GM12878 (cell line): ENCODE measurements around the gene GMIP. TPM values are rescaled to one million over a fixed set of nuclear protein-coding genes. Genes with fewer than 3 reads are reported as not detected.

Experiments used
- ATAC-seq: fragments of 200-7000 bp; cut with Tn5 transposase; 3 replicates; pipeline ENCODE4 v1.9.1; 2020; ENCODE audit warnings: mild to moderate bottlenecking, moderate library complexity
- BruUV-seq: library from RNA; stranded (reverse); fragments of 400-500 nt; replicated peaks from 2 replicates; lab custom pipeline; 2021; lab: Mats Ljungman, UMichigan
- CTCF ChIA-PET: fragments of 300-600 bp; sonication (Branson Sonifier 250); formaldehyde crosslinking; extraction: SDS; loops from one replicate; lab custom pipeline; 2021; ENCODE audit warnings: inconsistent platforms; lab: Yijun Ruan, JAX
- POLR2A ChIA-PET: fragments of 350-600 bp; formaldehyde crosslinking; extraction: SDS; loops from one replicate; lab custom pipeline; 2021; ENCODE audit warnings: inconsistent platforms; lab: Charles Lee
- RAD21 ChIA-PET: fragments of 300-600 bp; sonication (Branson Sonifier 250); formaldehyde crosslinking; loops from one replicate; lab custom pipeline; 2023; ENCODE audit warnings: antibody characterized with exemption; ENCODE audit not compliant: unreplicated experiment; lab: Charles Lee
- SMC1A ChIA-PET: fragments of 300-600 bp; sonication (Branson Sonifier 250); formaldehyde crosslinking; loops from one replicate; lab custom pipeline; 2023; ENCODE audit not compliant: unreplicated experiment, uncharacterized antibody; lab: Charles Lee
- DNase-seq: peaks from one replicate; pipeline ENCODE4 v3.0.0-alpha.2; 2011; ENCODE audit warnings: low read depth, low spot score
- FAIRE-seq: peaks from 3 replicates; lab custom pipeline; 2011; peaks lifted over from hg19 to GRCh38; lab: Jason Lieb, UNC
- H2AFZ ChIP-seq: 2 replicates; pipeline ENCODE4 v1.6.0; 2011; ENCODE audit warnings: low read depth, low read length, control low read depth; ENCODE audit not compliant: control insufficient read depth
- H3K27ac ChIP-seq: 2 replicates; pipeline ENCODE4 v1.5.1; 2011; ENCODE audit warnings: control low read depth; ENCODE audit not compliant: control insufficient read depth, insufficient read depth
- H3K27me3 ChIP-seq, 2 experiments: replicated peaks in 1 of 2; 2 replicates each; pipeline versions ENCODE4 v1.6.0 to v1.6.1; 2011; ENCODE audit warnings: low read length in 1 of 2; ENCODE audit not compliant: control insufficient read depth in 2 of 2, insufficient read depth in 2 of 2
- H3K36me3 ChIP-seq, 2 experiments: 2 replicates each; pipeline ENCODE4 v1.5.1; 2011; ENCODE audit warnings: low read length in 1 of 2; ENCODE audit not compliant: control insufficient read depth in 2 of 2, insufficient read depth in 2 of 2
- H3K4me1 ChIP-seq: 2 replicates; pipeline ENCODE4 v1.6.1; 2011; ENCODE audit warnings: mild to moderate bottlenecking, low read length, moderate library complexity, mixed read lengths; ENCODE audit not compliant: control insufficient read depth, insufficient read depth
- H3K4me2 ChIP-seq: 2 replicates; pipeline ENCODE4 v1.6.0; 2011; ENCODE audit warnings: control low read depth; ENCODE audit not compliant: control insufficient read depth, insufficient read depth
- H3K4me3 ChIP-seq: fragments of 200-600 bp; sonication (generic); 2 replicates; pipeline ENCODE4 v1.5.1; 2016
- H3K79me2 ChIP-seq: 2 replicates; pipeline ENCODE4 v1.6.0; 2011; ENCODE audit warnings: low read length; ENCODE audit not compliant: control insufficient read depth, insufficient read depth
- H3K9ac ChIP-seq: 2 replicates; pipeline ENCODE4 v1.8.0; 2011; ENCODE audit warnings: low read length, control low read depth, mixed read lengths; ENCODE audit not compliant: control insufficient read depth, insufficient read depth
- H3K9me3 ChIP-seq: replicated peaks from 3 replicates; pipeline ENCODE4 v1.5.1; 2011; ENCODE audit warnings: mild to moderate bottlenecking, low read length; ENCODE audit not compliant: control insufficient read depth, insufficient read depth
- H4K20me1 ChIP-seq: 2 replicates; pipeline ENCODE4 v1.6.0; 2011; ENCODE audit not compliant: control insufficient read depth, insufficient read depth
- BRCA1 ChIP-seq: IDR thresholded peaks from 2 replicates; pipeline ENCODE4 v1.6.1; 2011; ENCODE audit warnings: low read depth, low read length, improper control_type of control experiment
- CEBPZ ChIP-seq: fragments of 150-350 bp; IDR thresholded peaks from 2 replicates; pipeline ENCODE4 v1.6.1; 2016; ENCODE audit warnings: low read depth, low read length
- DPF2 ChIP-seq: fragments of 450-650 bp; IDR thresholded peaks from 2 replicates; pipeline ENCODE4 v1.6.1; 2017; ENCODE audit warnings: mild to moderate bottlenecking
- HDGF ChIP-seq: fragments of 450-650 bp; IDR thresholded peaks from 2 replicates; pipeline ENCODE4 v1.6.1; 2016; ENCODE audit warnings: antibody characterized with exemption
- JUNB ChIP-seq: IDR thresholded peaks from 2 replicates; pipeline ENCODE4 v1.6.1; 2016; ENCODE audit warnings: antibody characterized with exemption, mild to moderate bottlenecking
- MLLT1 ChIP-seq: fragments of 450-650 bp; IDR thresholded peaks from 2 replicates; pipeline ENCODE4 v1.6.1; 2016; ENCODE audit warnings: mild to moderate bottlenecking
- NFYB ChIP-seq: IDR thresholded peaks from 2 replicates; pipeline ENCODE4 v1.6.1; 2011; ENCODE audit warnings: low read depth, mild to moderate bottlenecking, low read length, improper control_type of control experiment, moderate library complexity; ENCODE audit not compliant: insufficient read depth
- POLR2A ChIP-seq: IDR thresholded peaks from 2 replicates; pipeline ENCODE4 v1.6.1; 2011; ENCODE audit warnings: low read depth, mild to moderate bottlenecking, low read length
- POU2F2 ChIP-seq: IDR thresholded peaks from 3 replicates; pipeline ENCODE4 v1.6.1; 2011; ENCODE audit warnings: low read depth, mild to moderate bottlenecking, low read length, borderline replicate concordance
- RCOR1 ChIP-seq: conservative IDR thresholded peaks from 2 replicates; pipeline ENCODE4 v1.6.1; 2012; ENCODE audit warnings: low read depth, low read length, improper control_type of control experiment
- SIX5 ChIP-seq: IDR thresholded peaks from 2 replicates; pipeline ENCODE4 v1.6.1; 2011; ENCODE audit warnings: mild to moderate bottlenecking, low read depth, low read length, moderate library complexity; ENCODE audit not compliant: severe bottlenecking
- SMAD1 ChIP-seq: fragments of 450-650 bp; IDR thresholded peaks from 2 replicates; pipeline ENCODE4 v1.6.1; 2018; ENCODE audit warnings: mild to moderate bottlenecking, low read depth; ENCODE audit not compliant: partially characterized antibody
- SMARCA5 ChIP-seq: fragments of 450-650 bp; IDR thresholded peaks from 2 replicates; pipeline ENCODE4 v1.6.1; 2017; ENCODE audit warnings: mild to moderate bottlenecking
- USF1 ChIP-seq: IDR thresholded peaks from 2 replicates; pipeline ENCODE4 v1.6.1; 2011; ENCODE audit warnings: borderline replicate concordance, low read depth, mild to moderate bottlenecking, moderate library complexity, mixed read lengths, low read length; ENCODE audit not compliant: insufficient read depth; ENCODE audit errors: extremely low read length
- WGBS: methylation state at CpG from one replicate; pipeline ENCODE4 v1.1.6; 2016; ENCODE audit warnings: low lambda C conversion rate; ENCODE audit not compliant: insufficient replicate concordance, insufficient coverage; ENCODE audit errors: missing lambda C conversion rate; 5-methylcytosine and 5-hydroxymethylcytosine counted together
- in situ Hi-C: fragments of 300-500 bp; cut with MboI; formaldehyde crosslinking; loops from 9 replicates; pipeline ENCODE4 v1.14.3; 2018; ENCODE audit warnings: mixed read lengths
- intact Hi-C: fragments of 100-400 bp; cut with micrococcal nuclease; formaldehyde crosslinking; loops from one replicate; pipeline ENCODE4 v1.14.2; 2022; ENCODE audit not compliant: unreplicated experiment
- polyA plus RNA-seq, 11 experiments: library from polyadenylated mRNA; depleted of rRNA in 4 of 11; unstranded in 6 of 11; stranded (reverse) in 5 of 11; fragments of >200 nt; fragmentation: Nextera tagmentation in 4 of 11; fragmentation: Illumina TruSeq in 1 of 11; extraction: Ambion mirVana in 4 of 11; extraction: Trizol in 1 of 11; gene quantifications; 1 replicate in 1 of 11; 2 replicates in 10 of 11; pipeline versions ENCODE4 v1.2.1 to v1.2.3, GENCODE V29; 2011 to 2016; ENCODE audit warnings: inconsistent platforms in 2 of 11, missing spikeins in 2 of 11, low read depth in 1 of 11
- total RNA-seq, 4 experiments: library from RNA; depleted of rRNA in 3 of 4; stranded (reverse); fragments of >200 nt in 3 of 4; fragmentation: Illumina TruSeq in 1 of 4; extraction: Trizol in 1 of 4; gene quantifications; 2 replicates each; pipeline versions ENCODE4 v1.2.1 to v1.2.3, GENCODE V29; 2013 to 2021

The GMIP gene
- total and polyA plus RNA-seq, 10 of the 15 experiments (the other 5 are each of a cell fraction or from before 2014, with no cell fraction given) = 1.5 to 63.5 (median 22.3) TPM

- Histone ChIP-seq H3K27ac (no peak overlapping the region), H4K20me1 (no peaks in the 10 kb centered on the region)
- 92% methylated on average over 7 of the region's 7 CpGs for WGBS
Measured at GRCh38 chr19:19631346-19631745, 12.1 kb downstream of the GMIP start.

GRCh38 chr19:19630426-19630825 is 13.0 kb downstream of the GMIP start:
- ATAC-seq = no peak
- no TSS peak for BruUV-seq
- FAIRE-seq = no peak
- TF ChIP-seq USF1 = no peak
- TF ChIP-seq SMAD1 = no peak
- TF ChIP-seq SMARCA5 = no peak
- TF ChIP-seq CEBPZ = no peak
- no peak for TF ChIP-seq MLLT1
- TF ChIP-seq HDGF = no peak
- no peak for TF ChIP-seq SIX5
- no peak for TF ChIP-seq RCOR1
- TF ChIP-seq BRCA1 = no peak
- no peak for TF ChIP-seq POU2F2
- no peak for TF ChIP-seq NFYB
- Histone ChIP-seq H3K4me2 (no peak overlapping the region), H3K79me2 (no peaks in the 10 kb centered on the region), H2AFZ (no peak overlapping the region), H3K36me3 (peaks cover 14 to 22% of the 10 kb centered on the region in 2 experiments), H3K4me1 (peaks cover 5% of the 10 kb centered on the region; the same call in 1 of the 2 replicates), H3K9me3 (no peaks in the 10 kb centered on the region), H3K4me3 (no peak overlapping the region), H3K9ac (no peak overlapping the region), H3K27me3 (no peaks in the 10 kb centered on the region), H3K27ac (no peak overlapping the region), H4K20me1 (no peaks in the 10 kb centered on the region)
- 92% methylated on average over 2 of the region's 2 CpGs for WGBS
- intact Hi-C loops (no loop called here), in situ Hi-C loops (no loop called here)
- RAD21 ChIA-PET = no interaction called here
- CTCF ChIA-PET = no interaction called here
- POLR2A ChIA-PET = no interaction called here
- no peak for DNase-seq
- SMC1A ChIA-PET = no interaction called here

More at GRCh38 chr19:19631346-19631745, 12.1 kb downstream of the GMIP start:
- Histone ChIP-seq H3K9me3 (no peaks in the 10 kb centered on the region), H3K4me3 (no peak overlapping the region)
- RAD21 ChIA-PET = no interaction called here
- intact Hi-C loops = no loop called here
- CTCF ChIA-PET = no interaction called here
- no TSS peak for BruUV-seq
- TF ChIP-seq DPF2 = no peak
- no peak for TF ChIP-seq JUNB
- TF ChIP-seq POLR2A = peak; percentile 36; the same call in 1 of the 2 replicates
- TF ChIP-seq, all 136 proteins: peak for 1
- no peak overlapping the region for H3K9ac ChIP-seq
- in situ Hi-C loops = no loop called here
- no peak overlapping the region for H2AFZ ChIP-seq
- no peak for DNase-seq
- H3K27me3 ChIP-seq = no peaks in the 10 kb centered on the region
- H3K4me2 ChIP-seq = no peak overlapping the region
- ATAC-seq = no peak
- no peaks in the 10 kb centered on the region for H3K79me2 ChIP-seq
- ChIA-PET SMC1A (no interaction called here), POLR2A (no interaction called here)
- peaks cover 5% of the 10 kb centered on the region; the same call in 1 of the 2 replicates for H3K4me1 ChIP-seq
- FAIRE-seq = no peak
- H3K36me3 ChIP-seq = peaks cover 15 to 25% of the 10 kb centered on the region in 2 experiments
